HG03175 (cell line): Measurements from ENCODE around the gene OPA1.

ENCODE experiments used
- ATAC-seq: cut with Tn5 transposase; IDR thresholded peaks from one replicate; pipeline ENCODE4 v1.9.1; 2021; ENCODE audit warnings: mild to moderate bottlenecking, moderate library complexity; ENCODE audit not compliant: unreplicated experiment

OPA1 gene

DNA sequence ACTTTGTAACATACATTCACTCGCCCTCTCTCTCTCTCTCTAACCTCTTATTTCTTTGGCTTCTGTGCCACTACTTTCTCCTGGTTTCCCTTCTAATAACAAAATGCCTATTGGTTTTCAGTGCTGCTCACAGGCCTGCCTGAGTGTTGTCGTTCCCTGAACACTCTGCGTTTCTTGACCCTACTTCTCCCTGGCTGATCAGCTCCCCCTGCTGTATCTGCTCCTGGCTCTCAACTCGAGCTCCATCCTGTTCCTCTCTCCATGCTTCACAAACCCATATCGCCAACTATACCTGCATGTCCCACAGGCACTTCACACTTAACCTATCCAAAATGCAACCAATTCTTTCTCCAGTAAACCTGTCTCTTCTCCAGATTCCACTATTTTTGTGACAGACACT lies 111.4 kb downstream of the OPA1 start:
- no peak for ATAC-seq

DNA sequence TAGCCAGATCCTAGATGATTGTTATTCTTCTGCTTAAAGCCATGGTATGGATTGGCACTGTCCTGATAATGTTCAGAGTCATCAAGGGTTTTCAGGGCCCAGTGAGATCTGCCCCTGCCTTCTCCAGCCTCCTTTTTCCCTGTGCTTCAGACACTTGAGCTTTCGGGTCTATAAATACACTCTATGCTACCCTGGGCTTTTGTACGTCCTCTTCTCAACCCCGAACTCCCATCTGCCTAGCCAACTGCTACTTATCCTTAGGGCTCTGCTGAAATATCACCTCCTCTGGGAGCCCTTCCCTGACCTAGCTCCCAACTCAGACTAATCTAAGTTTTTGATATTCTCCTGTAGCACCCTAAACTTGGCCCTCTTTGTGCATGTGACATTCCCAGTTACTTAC lies 115.3 kb downstream of the OPA1 start:
- ATAC-seq = no peak

DNA sequence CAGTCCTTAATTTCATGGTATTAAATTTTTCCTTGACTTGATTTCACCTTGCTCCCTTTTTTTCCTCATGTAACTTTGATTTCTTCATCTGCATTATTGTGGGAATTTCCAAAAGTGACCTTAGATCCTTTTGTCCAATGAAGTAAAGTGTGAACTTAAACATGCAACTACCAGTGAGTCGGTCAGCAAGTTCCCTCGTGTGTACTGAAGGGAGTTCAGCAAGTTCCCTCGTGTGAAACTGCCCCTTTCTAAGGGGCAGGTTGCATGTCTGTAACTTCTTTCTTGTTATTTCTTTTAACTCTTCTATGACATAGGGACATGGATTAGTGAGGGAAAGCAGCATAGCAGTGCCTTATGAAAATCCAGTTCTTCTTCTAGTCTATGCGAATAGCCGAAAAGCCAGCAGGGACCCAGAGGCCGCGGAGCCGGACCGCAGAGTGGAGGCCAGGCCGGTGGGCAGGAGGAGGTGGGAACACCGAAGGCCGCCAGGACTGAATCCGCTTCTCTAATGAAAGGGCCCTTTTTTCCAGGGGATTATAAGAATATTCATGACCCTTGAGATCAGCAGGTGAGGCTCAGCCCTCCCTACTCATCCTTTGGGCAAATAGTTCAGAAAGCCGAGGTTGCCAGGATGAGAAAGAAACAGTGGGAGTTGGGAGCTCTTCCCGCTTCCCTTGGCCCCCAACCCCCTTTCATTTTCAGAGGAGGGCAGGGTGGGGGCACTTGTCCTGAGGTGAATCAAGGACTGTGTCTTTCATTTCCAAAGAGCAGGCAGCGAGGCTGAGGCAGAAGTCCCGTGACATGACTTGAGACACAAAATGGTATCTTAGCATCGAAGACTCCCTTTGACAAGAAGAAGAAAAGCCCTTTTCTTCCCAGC lies 117.5 kb downstream of the OPA1 start:
- ATAC-seq = no peak

DNA sequence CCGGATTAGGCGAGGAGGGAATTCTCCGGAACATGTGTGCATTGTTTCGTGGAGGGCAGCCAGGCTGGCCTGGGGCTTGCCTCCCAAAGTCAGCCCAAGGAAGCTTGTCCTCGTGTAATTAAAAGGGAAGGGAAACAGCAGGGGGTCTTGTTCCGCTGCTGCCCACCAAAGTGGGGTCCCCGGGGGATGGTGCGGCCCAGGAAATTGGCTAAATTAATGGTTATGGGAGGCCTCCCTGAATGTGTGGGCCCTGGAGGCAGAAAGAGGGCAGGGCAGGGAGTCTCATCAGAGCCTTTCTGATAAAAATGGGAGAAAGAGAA lies 118.1 kb downstream of the OPA1 start:
- ATAC-seq = no peak

DNA sequence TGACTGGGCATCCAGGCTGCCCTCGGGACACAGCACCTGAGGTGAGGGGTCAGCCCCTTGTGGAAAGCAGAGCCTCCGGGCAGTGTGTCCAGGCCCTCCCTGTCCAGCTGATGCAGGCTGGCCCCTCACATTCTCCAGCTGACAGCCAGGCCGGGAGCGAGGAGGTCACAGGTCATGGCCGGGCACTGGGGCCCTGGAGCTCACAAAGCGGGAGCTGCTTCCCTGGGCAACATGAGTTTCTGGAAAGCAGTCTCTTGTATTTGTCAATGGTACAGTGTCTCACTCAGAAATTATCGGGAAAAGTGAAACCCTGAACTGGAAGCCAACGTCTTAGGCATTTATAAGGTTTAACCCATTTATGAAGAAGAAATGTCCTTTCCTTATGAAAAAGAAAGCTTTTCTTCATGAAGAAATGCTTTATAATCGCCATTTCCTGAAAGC lies 118.5 kb downstream of the OPA1 start:
- ATAC-seq = no peak

DNA sequence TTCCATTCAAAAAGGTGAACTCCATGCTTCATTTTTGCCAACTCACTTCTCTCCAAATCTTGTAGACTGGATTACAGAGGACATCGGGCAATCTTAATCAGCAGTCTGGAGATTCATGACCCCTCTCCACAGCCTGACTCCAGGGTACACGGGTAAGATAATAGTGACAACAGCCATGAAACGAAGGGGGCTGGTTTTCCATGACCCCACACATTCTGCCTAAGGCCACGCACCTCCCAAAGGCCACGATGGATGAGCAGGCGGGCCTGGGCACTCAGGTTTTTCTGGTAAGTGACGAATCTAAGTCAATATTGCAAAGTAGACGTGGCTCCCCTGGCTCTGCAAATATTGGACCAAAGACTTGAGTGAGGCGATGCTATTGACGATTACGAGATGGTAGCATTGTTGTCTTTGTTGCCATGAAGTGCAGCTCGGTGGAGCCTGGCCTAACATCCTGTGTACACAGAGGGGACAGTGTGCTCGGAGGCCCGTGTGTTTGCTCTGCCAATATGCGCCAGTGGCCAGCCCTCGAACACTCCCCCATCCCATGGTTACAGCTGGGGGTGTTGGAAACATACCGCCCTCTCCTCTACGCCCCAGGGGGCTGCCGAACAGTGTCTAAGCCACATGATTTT lies 119.1 kb downstream of the OPA1 start:
- ATAC-seq = no peak

DNA sequence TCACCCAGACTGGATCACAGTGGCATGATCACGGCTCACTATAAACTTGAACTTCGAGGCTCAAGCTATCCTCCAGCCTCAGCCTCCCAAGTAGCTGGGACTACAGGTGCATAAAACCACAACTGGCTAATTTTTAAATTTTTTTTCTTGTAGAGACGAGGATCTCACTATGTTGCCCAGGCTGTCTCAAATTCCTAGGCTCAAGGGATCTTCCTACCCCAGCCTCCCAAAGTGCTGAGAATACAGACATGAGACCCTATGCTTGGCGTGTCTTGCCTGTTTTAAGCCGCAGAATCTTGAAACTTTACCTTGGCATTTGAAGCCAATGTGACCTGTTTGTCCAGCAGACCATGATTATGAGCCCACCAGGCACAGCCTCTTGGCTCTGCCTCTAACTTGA lies 119.9 kb downstream of the OPA1 start:
- no peak for ATAC-seq

DNA sequence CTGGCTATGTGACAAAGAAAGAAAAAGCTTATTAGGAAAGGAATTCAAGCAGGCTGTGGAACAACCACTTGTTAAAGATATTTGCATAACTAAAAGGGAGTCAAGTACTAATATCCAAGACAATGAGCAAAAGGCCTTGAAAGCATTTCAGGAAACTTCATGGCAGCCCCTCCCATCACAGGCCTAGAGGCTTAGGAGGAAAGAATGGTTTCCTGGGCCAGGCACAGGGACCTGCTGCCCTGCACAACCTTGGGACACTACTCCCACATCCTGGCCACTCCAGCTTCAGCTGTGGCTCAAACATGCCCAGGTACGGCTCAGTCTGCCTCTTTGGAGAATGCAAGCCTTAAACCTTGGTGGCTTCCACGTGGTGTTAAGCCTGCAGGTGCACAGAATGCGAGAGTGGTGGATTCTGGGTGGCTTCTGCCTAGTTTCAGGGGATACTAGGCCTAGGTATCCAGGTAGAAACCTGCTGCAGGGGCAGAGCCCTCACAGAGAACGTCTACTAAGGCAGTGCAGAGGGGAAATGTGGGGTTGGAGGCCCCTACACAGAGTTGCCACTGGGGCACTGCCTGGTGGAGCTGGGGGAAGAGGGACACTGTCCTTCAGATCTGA lies 121.6 kb downstream of the OPA1 start:
- ATAC-seq = no peak

DNA sequence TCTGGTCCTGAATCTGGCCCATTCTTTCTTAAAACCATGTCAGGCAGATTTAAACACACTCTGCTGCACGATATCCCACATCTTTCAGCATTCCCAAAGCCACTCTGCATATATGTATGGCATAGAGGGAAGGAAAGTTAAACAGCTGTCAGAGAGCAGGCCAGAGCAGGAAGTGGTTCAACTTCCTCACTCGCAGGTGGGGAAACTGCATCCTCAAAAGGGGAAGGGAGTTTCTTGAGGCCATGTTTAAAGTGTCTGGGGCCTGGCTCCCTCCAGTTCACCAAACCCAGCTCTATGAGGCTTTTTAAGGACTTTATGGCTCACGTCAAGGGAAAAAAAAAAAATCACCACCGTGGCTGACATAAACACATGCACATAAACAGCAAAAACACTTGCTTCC lies 123.1 kb downstream of the OPA1 start:
- no peak for ATAC-seq

DNA sequence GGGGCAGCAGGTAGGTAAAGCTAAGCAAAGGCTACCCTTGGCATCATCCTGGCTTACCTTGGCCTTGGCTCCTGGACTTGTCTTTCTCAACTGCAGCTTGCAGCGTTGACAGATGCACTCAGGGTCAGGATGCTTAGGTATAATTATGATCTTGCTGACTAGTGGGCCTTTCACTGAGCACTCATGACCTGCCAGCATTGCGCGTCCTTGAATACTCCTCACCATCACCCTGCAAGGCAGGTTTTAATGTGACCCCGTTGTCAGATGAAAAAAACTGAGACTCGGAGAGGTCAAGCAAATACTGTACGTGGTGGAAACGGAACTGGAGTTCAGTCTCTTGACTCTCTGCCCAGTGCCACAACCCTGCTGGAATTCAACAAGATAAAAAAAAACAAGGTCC lies 126.7 kb downstream of the OPA1 start:
- no peak for ATAC-seq

DNA sequence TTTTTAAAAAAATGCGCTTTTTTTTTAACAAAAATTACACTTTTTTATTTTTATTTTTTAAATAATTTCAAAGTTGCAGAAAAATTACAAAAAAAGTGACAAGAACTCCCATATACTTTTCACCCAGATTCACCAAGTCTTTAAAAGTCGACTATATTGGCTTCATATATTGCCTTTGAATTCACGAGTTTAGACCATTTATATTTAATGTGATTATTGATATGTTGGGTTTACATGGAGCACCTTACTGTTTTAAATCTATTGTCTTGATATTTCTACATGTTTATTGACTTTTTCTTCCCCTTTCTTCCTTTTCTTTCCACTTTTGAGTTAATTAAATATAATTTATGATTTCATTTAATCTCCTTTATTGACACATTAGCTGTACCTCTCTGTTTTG lies 127.2 kb downstream of the OPA1 start:
- ATAC-seq = no peak

DNA sequence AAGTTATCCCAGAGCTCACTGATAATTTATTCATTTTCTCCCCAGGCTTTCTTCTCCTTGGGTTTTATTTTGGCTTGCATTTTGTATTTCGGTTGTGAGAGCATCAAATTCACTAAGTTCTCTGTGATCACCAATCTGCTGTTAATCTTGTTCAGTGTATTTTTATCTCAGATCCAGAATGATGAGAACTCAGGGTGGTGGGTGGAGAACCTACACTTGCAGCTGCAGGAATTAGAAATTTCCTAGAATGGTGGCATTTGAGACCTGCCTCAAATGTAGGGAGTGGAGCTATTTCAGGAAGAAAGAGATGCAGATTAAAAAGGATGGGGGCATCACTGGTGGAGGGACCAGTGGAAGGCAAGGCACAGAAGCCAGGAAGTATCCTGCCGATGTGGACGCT lies 129.6 kb downstream of the OPA1 start:
- ATAC-seq = no peak

DNA sequence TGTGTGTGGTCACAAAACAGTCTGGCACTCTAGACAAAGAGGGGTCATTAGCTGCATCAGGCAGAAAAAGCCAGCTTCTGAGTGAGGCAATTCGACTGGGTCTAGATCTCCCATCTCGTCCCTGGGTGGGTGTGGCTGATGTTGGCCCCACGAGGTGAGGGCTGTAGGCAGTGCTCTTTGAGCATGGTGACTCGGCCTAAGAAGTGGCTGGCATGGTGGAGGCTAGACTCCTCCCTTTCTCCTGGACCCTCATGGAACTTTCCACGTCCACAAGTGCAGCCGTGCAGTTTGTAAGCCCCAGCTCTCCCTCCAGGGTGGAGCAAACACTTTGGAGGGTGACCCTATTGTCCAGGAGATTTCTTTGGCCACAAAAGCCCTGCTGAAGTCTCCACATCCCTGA lies 134.1 kb downstream of the OPA1 start:
- no peak for ATAC-seq

DNA sequence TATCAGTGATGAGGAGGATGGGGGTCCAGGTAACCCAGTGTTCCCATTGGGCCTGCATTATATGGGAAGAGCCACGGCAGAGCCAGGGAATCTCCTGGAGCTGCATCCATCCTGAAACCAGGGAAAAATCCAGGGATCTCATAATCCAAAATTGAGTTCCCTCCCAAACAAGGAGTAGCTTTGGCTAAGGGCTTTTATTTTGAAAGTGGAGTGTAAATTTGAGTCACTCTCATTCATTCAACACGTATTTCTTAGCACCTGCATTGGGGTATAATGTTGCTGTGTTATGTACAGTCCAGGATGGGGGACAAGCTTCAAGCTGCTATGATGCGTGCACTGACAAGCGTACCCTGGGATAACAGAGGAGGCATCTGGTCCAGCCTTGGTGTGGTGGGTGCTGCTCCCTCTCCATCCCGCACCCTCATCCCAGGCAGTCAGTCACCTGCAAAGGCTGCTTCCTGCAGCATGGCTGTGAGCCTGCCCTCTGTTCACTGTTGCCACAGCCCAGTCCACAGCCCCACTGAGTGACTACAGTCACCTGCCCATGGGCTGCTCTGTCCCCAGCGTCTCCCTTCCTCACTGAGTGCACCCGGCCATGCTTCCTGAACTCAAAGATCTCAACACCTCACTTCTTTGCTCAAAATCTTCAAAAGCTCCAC lies 135.6 kb downstream of the OPA1 start:
- no peak for ATAC-seq

DNA sequence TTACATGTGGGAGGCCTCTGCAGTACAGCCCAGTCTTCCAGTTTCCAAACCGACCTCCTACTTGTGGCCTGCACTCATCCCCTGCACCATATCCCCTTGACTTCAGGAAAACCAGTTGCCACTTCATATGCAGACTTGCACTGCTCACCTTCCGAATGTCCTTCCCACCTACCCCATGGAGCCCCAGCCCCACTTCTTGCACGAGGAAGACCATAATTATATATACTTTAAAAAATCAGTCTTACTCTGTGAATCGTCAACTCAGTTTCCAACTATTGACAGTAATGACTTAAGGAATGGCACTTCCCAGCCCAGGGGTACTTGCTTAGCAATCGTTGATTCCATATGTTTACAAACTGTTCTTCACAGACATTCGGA lies 136.1 kb downstream of the OPA1 start:
- ATAC-seq = no peak

DNA sequence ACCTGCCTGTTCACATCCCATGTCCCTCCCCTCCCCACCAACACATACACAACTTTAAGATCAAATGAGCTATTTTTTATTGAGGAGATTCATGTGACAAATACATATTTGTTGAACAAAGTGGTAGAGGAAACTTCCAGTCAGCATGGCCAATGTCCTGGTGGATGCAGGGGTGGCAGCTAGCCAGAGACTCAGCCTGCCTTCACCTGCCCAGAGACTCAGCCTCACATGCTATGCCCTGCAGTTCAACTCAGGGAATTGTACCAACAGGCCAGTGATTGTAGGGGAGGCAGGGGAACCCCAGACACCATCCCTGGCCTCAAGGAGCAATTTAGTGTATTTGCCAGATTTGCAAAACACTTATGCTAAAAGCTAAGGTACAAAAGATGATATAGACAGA lies 136.6 kb downstream of the OPA1 start:
- no peak for ATAC-seq

DNA sequence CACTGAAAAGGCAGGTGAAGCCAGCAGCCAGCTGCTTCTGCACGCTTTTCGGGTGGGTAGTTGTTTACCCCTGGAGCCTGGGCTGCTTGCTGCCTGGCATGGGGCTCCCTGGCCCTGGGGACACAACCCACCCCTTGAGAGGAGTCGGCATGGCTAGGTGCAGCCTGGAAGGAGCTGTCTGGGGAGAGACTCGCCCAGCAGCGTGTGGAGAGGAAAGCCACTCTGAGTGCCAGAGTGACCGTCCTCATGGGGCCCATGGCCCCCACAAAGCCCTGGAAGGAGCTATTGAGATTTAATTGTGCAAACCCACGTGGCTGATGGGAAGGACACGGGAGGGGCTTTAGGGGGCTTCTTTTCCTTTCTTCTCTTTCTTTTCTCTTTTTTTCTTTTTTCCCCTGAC lies 137.5 kb downstream of the OPA1 start:
- ATAC-seq = no peak

DNA sequence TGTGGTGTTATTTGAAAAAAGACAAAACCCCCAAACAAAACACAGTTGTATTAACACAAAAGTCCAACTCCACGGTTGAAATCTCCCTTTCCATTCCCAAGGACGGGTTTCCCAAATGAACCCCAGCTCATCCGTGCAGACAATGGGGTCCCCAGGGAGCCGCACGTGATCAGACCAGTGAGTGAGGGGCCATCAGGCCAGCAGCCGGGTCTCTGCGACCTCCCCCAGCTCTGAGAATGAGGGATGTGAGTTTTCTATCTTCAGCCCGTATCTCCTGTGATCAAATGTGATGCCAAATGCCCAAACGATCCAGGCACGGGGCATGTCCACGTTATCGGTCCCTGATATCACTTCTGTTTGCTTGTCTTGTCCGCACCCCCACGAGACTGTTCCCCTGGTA lies 138.0 kb downstream of the OPA1 start:
- no peak for ATAC-seq

DNA sequence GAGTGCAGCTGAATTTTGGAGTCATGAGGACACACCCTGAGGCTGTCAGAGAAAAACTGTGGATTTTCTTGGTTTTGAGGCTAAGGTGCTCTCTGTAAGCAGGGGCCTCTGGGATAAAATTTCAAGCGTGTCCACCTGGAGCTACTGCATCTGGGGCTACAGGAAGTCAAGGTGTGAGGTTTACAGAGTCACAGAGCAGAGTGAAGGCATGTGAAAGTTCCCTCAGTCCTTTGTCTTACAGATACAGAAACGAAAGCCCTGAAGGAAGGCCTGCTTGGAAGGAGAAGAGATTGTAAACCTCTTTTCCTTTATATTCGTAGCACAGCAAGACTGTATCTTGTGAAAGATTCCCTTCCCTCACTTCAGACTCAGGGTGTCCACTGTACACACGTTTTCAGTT lies 138.6 kb downstream of the OPA1 start:
- no peak for ATAC-seq

DNA sequence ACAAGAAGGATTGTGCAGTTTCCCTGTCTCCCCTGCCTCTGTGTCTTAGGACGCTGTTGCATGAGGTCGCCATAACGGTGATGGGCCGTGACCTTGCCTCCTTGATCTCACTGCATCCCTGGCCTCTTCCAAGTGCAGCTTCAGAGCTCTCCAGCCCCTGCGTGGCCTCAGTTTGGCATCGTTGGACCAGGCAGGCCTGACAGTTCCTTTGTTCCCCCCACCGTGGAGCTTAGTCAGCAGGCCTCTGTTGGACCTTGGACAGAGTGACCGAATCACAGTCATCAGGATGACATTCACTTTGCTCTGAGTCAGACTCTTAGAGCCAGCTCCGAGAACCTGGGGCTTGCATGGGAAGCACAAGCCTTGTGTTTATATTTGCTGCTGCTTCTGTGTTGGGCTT lies 139.4 kb downstream of the OPA1 start:
- ATAC-seq = no peak

DNA sequence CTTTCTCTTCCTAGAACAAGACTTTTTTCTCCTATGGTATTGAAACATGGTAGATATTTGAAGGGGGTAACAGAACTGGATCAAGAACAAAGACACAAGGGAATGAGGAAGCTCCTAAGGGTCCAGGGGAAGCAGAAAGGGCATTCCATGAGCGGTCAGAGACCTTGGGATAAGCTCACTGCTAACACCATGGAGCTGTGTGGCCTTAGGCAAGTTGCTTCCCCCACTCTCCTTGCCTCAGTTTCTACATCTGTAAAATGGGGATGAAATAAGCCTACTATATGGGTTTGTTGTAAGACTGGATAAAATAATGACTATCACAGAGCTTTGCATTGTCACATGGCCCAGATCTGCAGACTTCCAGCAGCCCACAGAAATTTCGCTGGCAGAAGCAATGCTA lies 139.8 kb downstream of the OPA1 start:
- ATAC-seq = no peak
